Psoas muscle (tissue), 8 donors: ENCODE measurements around the gene ZNF235. TPM values are rescaled to one million over a fixed set of nuclear protein-coding genes. Genes with fewer than 3 reads are reported as not detected.

Source experiments
- ATAC-seq, 4 donors: fragments of 200-7000 bp; cut with Tn5 transposase; one replicate each; pipeline ENCODE4 v1.9.1; 2020; ENCODE audit warnings: moderate library complexity in 3 of 4, mild to moderate bottlenecking in 2 of 4
- DNase-seq, 2 donors: peaks; one replicate each; pipeline ENCODE4 v3.0.0-alpha.2; 2020
- H3K27ac ChIP-seq: fragments of 200-600 bp; one replicate; pipeline ENCODE4 v1.8.0; 2022
- H3K27me3 ChIP-seq, 3 donors: fragments of 200-600 bp in 1 of 3; one replicate each; pipeline versions ENCODE4 v1.6.1 to v1.8.0; 2013 to 2022; ENCODE audit warnings: low read length in 2 of 3, mild to moderate bottlenecking in 2 of 3, moderate library complexity in 1 of 3; ENCODE audit not compliant: insufficient read depth in 3 of 3
- H3K36me3 ChIP-seq, 2 donors: fragments of 200-600 bp in 1 of 2; one replicate each; pipeline versions ENCODE4 v1.6.1 to v1.8.0; 2013 to 2022; ENCODE audit warnings: low read depth in 1 of 2, mild to moderate bottlenecking in 1 of 2, moderate library complexity in 1 of 2; ENCODE audit not compliant: insufficient read depth in 1 of 2
- H3K4me1 ChIP-seq: fragments of 200-600 bp; one replicate; pipeline ENCODE4 v1.8.0; 2022
- H3K4me3 ChIP-seq: fragments of 200-600 bp; one replicate; pipeline ENCODE4 v1.8.0; 2022; ENCODE audit warnings: mild to moderate bottlenecking
- H3K9me3 ChIP-seq: fragments of 200-600 bp; one replicate; pipeline ENCODE4 v1.8.0; 2022
- CTCF ChIP-seq: fragments of 200-600 bp; IDR thresholded peaks from one replicate; pipeline ENCODE4 v1.8.0; 2022; ENCODE audit warnings: antibody characterized with exemption
- WGBS, 3 donors: extraction: QIAGEN DNeasy Blood & Tissue Kit; methylation state at CpG; one replicate each; pipeline versions ENCODE4 v1.1.6 to v1.1.7; 2013; 5-methylcytosine and 5-hydroxymethylcytosine counted together
- intact Hi-C, 2 donors: fragments of 100-400 bp; cut with DNase I; formaldehyde crosslinking; loops; one replicate each; pipeline versions ENCODE4 v1.11.0 to v1.14.2; 2022
- polyA plus RNA-seq, 3 donors: library from polyadenylated mRNA; stranded (reverse); fragments of 200-250 nt; gene quantifications; one replicate each; pipeline ENCODE4 v1.2.3, GENCODE V29; 2013
- total RNA-seq, 4 donors: library from RNA; stranded (reverse); fragmentation: NEBNext Ultra II Directional in 2 of 4; extraction: Animal tissue kit (Norgen Biotek cat#: 25700) in 2 of 4; gene quantifications; one replicate each; pipeline versions ENCODE4 v1.2.1 to v1.2.4, GENCODE V29; 2021 to 2023
- donor health status: healthy with polysubstance abuse.
- donor health status: DM: no; HTN: no; CAD: no; lungs with moderate emphysema.
- donor health status: Bipolar disorder and iron deficiency.
- donor health status: healthy.
- donor health status: DM: yes; HTN: yes; CAD: no.
- donor health status: DM: no; HTN: no; CAD: no.
- donor health status: DM: no; HTN: no; CAD: no.
- donor health status: DM: yes; HTN: yes; CAD: no.

Gene ZNF235
- total and polyA plus RNA-seq, 7 donors: 1.1 to 3.2 (median 1.7) TPM

DNA sequence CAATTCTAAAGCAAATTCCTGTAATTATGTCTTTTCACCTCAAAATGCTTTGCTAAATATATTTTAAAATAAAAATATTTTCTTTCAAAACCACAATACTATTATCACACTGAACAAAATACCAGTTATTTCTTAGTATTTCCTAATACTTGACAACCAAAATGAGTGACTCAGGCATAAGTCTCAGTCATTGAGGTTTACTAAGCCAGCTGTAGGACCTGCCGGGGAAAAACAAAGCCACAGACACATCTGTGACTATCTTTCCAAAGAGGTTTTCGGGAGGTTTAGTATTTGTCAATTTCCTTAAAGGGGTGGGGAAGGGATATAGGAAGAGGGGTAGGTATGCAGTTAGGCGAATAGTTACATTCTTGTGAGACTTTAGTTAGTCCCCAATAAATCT, 3.2 kb upstream of the ZNF235 start:
- no peaks in the 10 kb centered on the region for H3K27me3 ChIP-seq
- H3K4me1 ChIP-seq: peaks cover 3% of the 10 kb centered on the region
- H3K9me3 ChIP-seq: peaks cover 67% of the 10 kb centered on the region
- whole genome bisulfite sequencing, 3 donors: 88 to 95% (median 92%) methylated on average over 3 of the region's 3 CpGs
- ATAC-seq: no peak
- H3K27ac ChIP-seq: no peak overlapping the region
- no peak overlapping the region for H3K4me3 ChIP-seq
- no peak for DNase-seq
- no peak for TF ChIP-seq CTCF
- intact Hi-C loops: loop anchor here (5.0 to 10.0 kb wide), 5 partner anchors 44 to 253 kb away; partner anchors contain the start of genes ZNF112 (in 1 of the 2), ZNF223 (in 1 of the 2), ZNF226 (in 1 of the 2) and ZNF227 (in 1 of the 2)
- peaks cover 0 to 5% of the 10 kb centered on the region in 2 donors for H3K36me3 ChIP-seq

- Histone ChIP-seq H3K27me3 (no peaks in the 10 kb centered on the region), H3K4me3 (no peak overlapping the region), H3K9me3 (peaks cover 54% of the 10 kb centered on the region), H3K36me3 (peaks cover 0 to 20% of the 10 kb centered on the region in 2 donors), H3K27ac (no peak overlapping the region), H3K4me1 (peaks cover 3% of the 10 kb centered on the region)
- DNase-seq (no peak), ATAC-seq (no peak)
- intact Hi-C loops: loop anchor here (5.0 to 10.0 kb wide), 5 partner anchors 46 to 251 kb away; partner anchors contain the start of genes ZNF112 (in 1 of the 2), ZNF223 (in 1 of the 2), ZNF226 (in 1 of the 2) and ZNF227 (in 1 of the 2)
- TF ChIP-seq CTCF: no peak
- WGBS, 3 donors: 87 to 89% (median 87%) methylated on average over 15 of the region's 15 CpGs
Observed at GRCh38 chr19:44306283-44306682, 1.5 kb upstream of the ZNF235 start.

DNA sequence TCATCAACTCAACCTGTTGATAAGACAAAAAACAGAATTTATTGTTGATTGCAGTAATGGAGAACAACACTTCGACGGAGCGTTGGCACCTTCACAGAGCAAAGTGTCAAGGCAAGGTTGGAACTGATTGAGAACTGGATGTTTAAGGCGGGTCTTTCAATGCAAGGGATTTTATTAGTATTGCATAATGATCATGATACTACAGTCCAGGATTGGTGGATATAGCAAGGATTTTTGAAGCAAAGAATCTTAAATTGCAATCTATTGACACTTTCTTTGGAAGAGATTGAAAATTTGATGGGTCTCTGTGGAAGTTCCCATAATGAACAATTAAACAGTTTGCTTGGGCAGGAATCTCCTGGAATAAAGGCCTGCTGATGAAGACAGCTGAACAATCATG, 632 bp upstream of the ZNF235 start:
- peak overlapping the region; percentile 92 for H3K4me3 ChIP-seq
- ATAC-seq: no peak
- H3K27ac ChIP-seq: peak overlapping the region; percentile 82
- intact Hi-C loops: loop anchor here (5.0 to 10.0 kb wide), 5 partner anchors 47 to 251 kb away; partner anchors contain the start of genes ZNF112 (in 1 of the 2), ZNF223 (in 1 of the 2), ZNF226 (in 1 of the 2) and ZNF227 (in 1 of the 2)
- whole genome bisulfite sequencing, 3 donors: 88 to 90% (median 90%) methylated on average over 4 of the region's 4 CpGs
- peaks cover 3% of the 10 kb centered on the region for H3K4me1 ChIP-seq
- H3K27me3 ChIP-seq: no peaks in the 10 kb centered on the region
- no peak for DNase-seq
- no peak for TF ChIP-seq CTCF
- H3K9me3 ChIP-seq: peaks cover 46% of the 10 kb centered on the region
- H3K36me3 ChIP-seq: peaks cover 0 to 27% of the 10 kb centered on the region in 2 donors

- Histone ChIP-seq H3K4me1 (peaks cover 3% of the 10 kb centered on the region), H3K27me3 (no peaks in the 10 kb centered on the region), H3K27ac (peak overlapping the region; percentile 82), H3K36me3 (peaks cover 1 to 41% of the 10 kb centered on the region in 2 donors), H3K9me3 (peaks cover 36% of the 10 kb centered on the region), H3K4me3 (peak overlapping the region; percentile 92)
- DNase-seq (no peak), ATAC-seq (peak in 1 of 4 donors; percentile 30)
- no peak for TF ChIP-seq CTCF
- 3 to 4% (median 4%) methylated on average over 11 of the region's 11 CpGs for WGBS, 3 donors
- intact Hi-C loops: loop anchor here in 1 of 2 donors (10.0 kb wide), 2 partner anchors 139 to 249 kb away; partner anchors contain the start of genes ZNF223 and ZNF226
Observed at GRCh38 chr19:44303976-44304568, 753 bp downstream of the ZNF235 start.
